Muscle of back (tissue), 11 donors: Measurements from ENCODE around the gene C1QTNF2. TPM values are rescaled to one million over a fixed set of nuclear protein-coding genes. Genes with fewer than 3 reads are reported as not detected.
A peak's percentile ranks its signal among the peaks of the same experiment; 100 is the strongest.

Source experiments
- DNase-seq, 3 donors: peaks; one replicate each; pipeline versions ENCODE4 v3.0.0 to v3.0.0-alpha.2; 2013
- polyA plus RNA-seq, 10 donors: library from polyadenylated mRNA; unstranded; fragments of 120-200 nt; gene quantifications; one replicate each; pipeline ENCODE4 v1.2.1, GENCODE V29; 2013; ENCODE audit not compliant: insufficient read length in 10 of 10

The C1QTNF2 gene
- polyA plus RNA-seq, 10 donors: 17.6 to 44.1 (median 21.9) TPM

DNA sequence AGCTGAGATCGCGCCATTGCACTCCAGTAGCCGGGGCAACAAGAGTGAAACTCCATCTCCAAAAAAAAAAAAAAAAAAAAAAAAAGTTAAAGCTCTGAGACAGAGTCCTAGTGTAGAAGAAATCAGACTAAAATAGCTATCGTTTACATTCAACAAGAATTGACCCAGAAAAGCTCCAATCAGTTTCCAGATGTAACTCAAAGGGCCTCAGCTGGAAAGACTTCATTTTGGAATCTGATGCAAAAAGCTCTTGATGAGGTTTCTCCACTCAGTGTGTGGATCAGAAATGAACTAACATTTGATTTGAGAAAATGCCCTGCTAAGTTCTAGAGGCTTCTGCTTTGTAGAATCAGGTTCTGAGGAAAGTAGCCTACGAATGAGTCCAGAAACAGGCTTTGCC lies 7.2 kb upstream of the C1QTNF2 start:
- DNase-seq: peak in 2 of 3 donors; percentile 42 to 73

GRCh38 chr5:160376416-160376815 lies 6.0 kb upstream of the C1QTNF2 start:
- peak in 2 of 3 donors; percentile 61 to 81 for DNase-seq

DNA sequence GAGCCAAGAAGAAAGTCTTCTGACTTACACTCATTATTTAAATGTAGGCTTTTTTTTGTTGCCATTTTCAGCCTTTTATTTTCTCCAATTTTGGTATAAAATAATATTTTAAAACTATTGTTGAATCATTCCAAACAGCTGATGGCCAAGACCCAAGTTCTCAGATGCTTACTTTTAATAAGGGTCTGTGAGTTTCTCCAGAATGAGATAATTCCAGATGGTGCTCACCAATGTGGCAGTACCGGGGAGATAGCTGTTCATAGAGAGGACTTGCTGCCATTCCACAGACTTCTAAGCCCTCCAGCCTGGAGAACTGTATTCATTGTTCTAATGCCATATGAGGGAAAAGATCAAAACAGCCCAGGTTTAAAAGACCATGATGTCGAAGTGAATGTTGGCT lies 5.3 kb upstream of the C1QTNF2 start:
- peak in 1 of 3 donors; percentile 72 for DNase-seq

- peak in 1 of 3 donors; percentile 53 for DNase-seq
Observed at GRCh38 chr5:160375166-160375565, 4.7 kb upstream of the C1QTNF2 start.

GRCh38 chr5:160371294-160371693 lies 868 bp upstream of the C1QTNF2 start:
- peak in 1 of 3 donors; percentile 48 for DNase-seq

DNA sequence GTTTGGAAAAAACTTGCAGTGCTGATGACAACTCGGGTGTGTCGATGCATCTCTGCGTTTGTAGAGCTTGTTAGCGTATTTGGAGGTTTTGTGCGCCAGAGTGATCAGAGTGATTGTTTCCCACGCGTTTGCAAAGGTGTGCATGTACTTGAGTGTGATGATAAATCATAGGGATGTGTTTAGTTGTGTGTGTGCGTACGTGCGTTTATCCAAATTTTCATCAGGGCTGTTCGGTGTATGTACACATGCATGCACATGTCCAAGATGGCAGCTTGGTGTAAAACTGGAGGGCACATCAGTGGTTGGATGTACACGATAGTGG lies 248 bp upstream of the C1QTNF2 start:
- no peak for DNase-seq

DNA sequence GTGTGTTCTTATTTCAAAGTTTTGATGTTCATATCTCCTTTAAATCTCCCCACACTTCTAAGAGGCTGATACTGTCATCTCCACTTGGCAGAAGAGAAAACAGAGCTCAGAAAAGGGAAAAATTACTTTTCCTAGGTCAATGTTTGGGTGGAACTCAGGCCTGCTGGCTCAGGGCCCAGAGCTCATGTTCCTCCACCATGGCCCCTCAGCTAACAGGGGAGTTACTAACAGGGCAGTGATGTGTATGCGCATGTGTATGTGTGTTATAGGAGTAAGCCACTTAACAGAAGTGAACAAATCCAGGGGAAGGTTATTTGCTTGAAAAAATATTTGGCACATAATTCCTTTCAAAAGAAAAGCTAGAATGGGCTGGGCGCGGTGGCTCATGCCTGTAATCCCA lies 2.5 kb downstream of the C1QTNF2 start:
- DNase-seq: peak in 1 of 3 donors; percentile 67

DNA sequence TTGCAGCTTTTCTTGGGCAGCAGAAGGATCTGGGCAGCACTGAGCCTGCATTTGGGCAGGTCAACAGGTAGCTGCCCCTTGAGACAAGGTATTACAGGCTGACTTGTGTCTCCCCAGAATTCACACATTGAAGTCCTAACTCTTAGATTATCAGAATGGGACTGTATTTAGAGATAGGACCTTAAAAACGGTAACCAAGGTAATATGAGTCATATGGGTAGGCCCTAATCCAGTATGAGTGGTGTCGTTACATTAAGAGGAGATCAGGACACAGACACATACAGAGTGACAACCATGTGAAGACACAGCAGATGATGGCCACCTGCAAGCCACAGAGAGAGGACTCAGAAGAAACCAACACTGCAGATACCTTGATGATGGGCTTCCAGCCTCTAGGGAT lies 3.2 kb downstream of the C1QTNF2 start:
- no peak for DNase-seq

GRCh38 chr5:160366230-160366629 lies 4.2 kb downstream of the C1QTNF2 start:
- no peak for DNase-seq

- peak; percentile 54 to 83 (median 56) for DNase-seq
Observed at GRCh38 chr5:160363660-160364395, 6.6 kb downstream of the C1QTNF2 start.

GRCh38 chr5:160363211-160363610 lies 7.2 kb downstream of the C1QTNF2 start:
- DNase-seq: peak; percentile 86 to 93 (median 87)

- peak in 2 of 3 donors; percentile 51 to 54 for DNase-seq
Observed at GRCh38 chr5:160361624-160362228, 8.7 kb downstream of the C1QTNF2 start.

GRCh38 chr5:160360310-160360709 lies 10.1 kb downstream of the C1QTNF2 start:
- DNase-seq: no peak

DNA sequence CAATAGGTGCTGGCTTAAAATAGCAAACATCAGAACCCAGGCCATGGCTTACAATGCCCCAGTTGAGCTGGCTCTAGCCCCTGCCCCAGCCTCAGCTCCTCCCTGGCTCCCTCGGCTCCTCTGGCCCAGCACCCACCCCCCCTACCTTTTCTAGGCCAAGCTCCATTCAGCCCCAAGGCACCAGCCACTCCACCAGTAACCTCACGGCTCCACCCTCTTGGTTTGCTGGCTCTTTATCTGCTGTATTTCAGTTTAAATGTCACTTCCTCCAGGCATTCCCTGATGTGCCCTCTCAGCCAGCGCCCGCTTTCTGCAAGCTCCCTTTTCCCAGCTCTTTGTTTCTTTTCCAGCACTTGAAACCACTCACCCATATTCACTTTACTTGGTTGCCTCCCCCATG lies 10.6 kb downstream of the C1QTNF2 start:
- no peak for DNase-seq

- peak in 1 of 3 donors; percentile 49 for DNase-seq
Observed at GRCh38 chr5:160359242-160359641, 11.2 kb downstream of the C1QTNF2 start.

DNA sequence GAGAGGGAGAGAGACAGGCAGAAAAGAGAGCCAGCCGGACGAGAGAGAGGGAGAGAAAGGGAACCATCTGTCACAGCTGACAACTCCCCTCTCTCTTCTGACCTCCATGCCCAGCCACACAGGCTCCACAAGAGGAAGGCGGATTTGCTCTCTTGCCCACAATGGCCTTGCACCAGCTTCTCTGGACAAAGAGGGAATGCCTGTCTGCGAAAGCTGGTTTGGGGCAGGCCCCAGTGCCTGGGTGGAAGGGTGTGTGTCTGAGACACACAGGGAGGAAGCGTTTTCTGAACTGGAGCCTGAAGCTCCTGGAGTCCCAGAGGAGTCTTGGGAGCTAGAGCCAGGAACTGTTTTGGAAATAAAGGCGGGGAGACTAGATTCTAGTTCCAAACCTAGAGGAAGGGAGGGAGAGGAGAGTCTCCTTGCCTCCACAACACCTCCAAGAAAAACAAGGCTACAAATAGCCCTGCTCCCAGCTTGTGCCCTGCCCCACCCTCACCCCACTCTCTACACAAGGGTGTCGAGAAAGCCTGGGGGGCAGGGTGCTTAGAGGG lies 12.5 kb downstream of the C1QTNF2 start:
- DNase-seq: peak; percentile 87 to 97 (median 91)

DNA sequence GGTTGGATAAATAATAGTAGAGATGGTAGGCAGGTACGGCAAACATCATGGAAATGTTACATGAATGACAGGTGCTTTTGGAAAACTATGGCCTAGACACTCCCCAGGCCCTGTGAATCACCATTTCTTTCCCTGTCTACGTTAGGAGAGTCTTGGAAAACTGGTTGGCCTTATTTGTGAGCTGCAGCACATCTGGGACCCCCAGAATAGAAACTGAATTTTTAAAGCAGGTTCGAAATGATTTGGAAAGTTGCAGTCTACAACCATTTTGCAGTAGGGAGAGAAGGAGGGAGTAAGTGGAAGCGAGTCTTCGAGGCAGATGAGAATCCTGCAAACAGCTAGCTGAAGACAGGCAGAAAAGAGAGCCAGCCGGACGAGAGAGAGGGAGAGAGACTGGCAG lies 13.0 kb downstream of the C1QTNF2 start:
- DNase-seq: peak in 1 of 3 donors; percentile 77

GRCh38 chr5:160356550-160357347 lies 13.7 kb downstream of the C1QTNF2 start:
- peak in 1 of 3 donors; percentile 56 for DNase-seq

DNA sequence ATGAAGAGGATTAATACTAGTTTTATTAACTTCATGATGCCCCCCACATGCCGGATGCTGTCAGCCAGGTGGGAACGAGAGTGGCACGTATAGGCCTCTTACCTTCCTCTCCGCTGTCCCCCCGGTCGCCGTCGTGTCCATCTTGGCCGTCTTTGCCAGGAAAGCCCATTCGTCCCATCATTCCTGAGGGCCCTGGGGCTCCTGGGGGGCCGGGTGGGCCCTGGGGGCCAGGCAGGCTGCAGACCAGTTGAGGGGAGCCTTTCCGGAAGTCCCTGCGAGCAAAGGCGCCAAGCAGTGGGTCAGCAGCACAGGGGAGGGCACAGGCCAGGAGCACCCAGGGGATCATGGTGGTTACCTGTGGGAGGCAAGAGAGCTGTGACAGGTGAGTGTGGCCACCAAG lies 15.8 kb downstream of the C1QTNF2 start:
- no peak for DNase-seq

DNA sequence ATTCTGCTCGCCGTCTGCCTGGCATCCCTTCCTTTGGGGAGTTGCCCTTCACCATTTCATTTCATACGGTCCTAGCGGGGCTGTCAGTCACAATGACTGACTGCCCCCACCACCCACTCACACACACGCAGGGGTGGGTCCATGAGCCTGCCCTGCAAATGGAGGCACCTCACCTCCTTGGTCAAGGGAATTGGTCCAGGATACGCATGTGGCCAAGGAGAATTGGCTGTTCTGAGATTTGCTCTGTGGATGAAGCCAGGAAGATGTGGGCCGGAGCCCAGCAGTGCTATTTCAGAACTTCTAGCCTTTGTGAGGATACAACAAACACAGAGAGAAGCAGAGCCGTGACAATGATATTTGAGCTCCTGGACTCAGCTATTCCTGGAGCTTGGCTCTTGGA lies 17.0 kb downstream of the C1QTNF2 start:
- DNase-seq: peak in 2 of 3 donors; percentile 57 to 72

DNA sequence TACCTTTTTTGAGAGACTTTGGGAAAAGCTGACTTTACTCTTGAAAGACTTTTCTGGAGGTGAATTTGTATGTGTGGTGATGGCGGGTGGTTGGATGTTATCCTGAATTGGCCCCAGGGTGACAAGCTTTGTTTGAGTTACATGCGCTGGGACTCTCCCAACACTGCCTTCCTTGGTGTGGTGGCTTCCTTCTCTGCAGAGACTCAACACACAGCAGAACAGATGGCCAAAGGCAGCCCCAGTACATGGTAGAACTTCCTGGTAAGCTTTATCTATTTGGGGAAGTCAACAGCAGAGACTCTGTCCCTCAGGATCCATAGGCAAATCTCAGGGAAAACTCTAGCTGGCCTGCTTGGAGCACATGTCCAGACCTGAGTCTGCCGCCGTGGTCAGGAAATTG lies 18.1 kb downstream of the C1QTNF2 start:
- DNase-seq: no peak

- DNase-seq: no peak
Observed at GRCh38 chr5:160349935-160350303, 20.5 kb downstream of the C1QTNF2 start.
